SK-N-SH (cell line): ENCODE measurements around the gene MUC2. TPM values are rescaled to one million over a fixed set of nuclear protein-coding genes. Genes with fewer than 3 reads are reported as not detected.

Experiments used
- CTCF ChIA-PET: fragments of 300-600, 350-600 bp; formaldehyde crosslinking; extraction: SDS; loops from one replicate; lab custom pipeline; 2021; lab: Yijun Ruan, JAX
- POLR2A ChIA-PET: fragments of 350-600 bp; sonication (Branson Sonifier 250); formaldehyde crosslinking; extraction: SDS; loops from one replicate; lab custom pipeline; 2020; ENCODE audit warnings: antibody characterized with exemption, inconsistent platforms; lab: Yijun Ruan, JAX
- DNase-seq: peaks from one replicate; pipeline ENCODE4 v3.0.0; 2012
- H2AFZ ChIP-seq: fragments of 200-600 bp; sonication (generic); 2 replicates; pipeline ENCODE4 v1.8.1; 2016; ENCODE audit warnings: antibody characterized with exemption, mild to moderate bottlenecking, low read depth
- H3F3A ChIP-seq: fragments of 200-600 bp; sonication (generic); replicated peaks from 2 replicates; pipeline ENCODE3; 2016; ENCODE audit warnings: antibody characterized with exemption, mild to moderate bottlenecking; ENCODE audit not compliant: insufficient read depth
- H3K27ac ChIP-seq, 2 experiments: fragments of 200-500 bp in 1 of 2; fragments of 200-600 bp in 1 of 2; sonication (Bioruptor generic) in 1 of 2; sonication (generic), shearing (Covaris generic) in 1 of 2; 2 replicates each; pipeline versions ENCODE4 v1.5.1 to v1.6.1; 2014 to 2016; ENCODE audit warnings: low read depth in 2 of 2, inconsistent platforms in 1 of 2, low read length in 1 of 2, mild to moderate bottlenecking in 1 of 2, mixed read lengths in 1 of 2
- H3K27me3 ChIP-seq: fragments of 200-600 bp; sonication (generic), shearing (Covaris generic); 2 replicates; pipeline ENCODE4 v1.6.1; 2016; ENCODE audit warnings: mixed run types; ENCODE audit not compliant: insufficient read depth
- H3K36me3 ChIP-seq, 2 experiments: fragments of 200-500 bp in 1 of 2; fragments of 200-600 bp in 1 of 2; sonication (Bioruptor generic) in 1 of 2; sonication (generic) in 1 of 2; replicated peaks in 1 of 2; 2 replicates each; pipeline versions ENCODE3 to v1.5.1; 2014 to 2016; ENCODE audit warnings: low read length in 1 of 2, mild to moderate bottlenecking in 1 of 2; ENCODE audit not compliant: insufficient read depth in 2 of 2, control insufficient read depth in 1 of 2
- H3K4me1 ChIP-seq, 2 experiments: fragments of 200-500 bp in 1 of 2; fragments of 200-600 bp in 1 of 2; sonication (Bioruptor generic) in 1 of 2; sonication (generic), shearing (Covaris generic) in 1 of 2; 2 replicates each; pipeline versions ENCODE4 v1.5.1 to v1.6.1; 2014 to 2016; ENCODE audit warnings: low read depth in 1 of 2, low read length in 1 of 2, mixed run types in 1 of 2; ENCODE audit not compliant: insufficient read depth in 2 of 2, control insufficient read depth in 1 of 2
- H3K4me2 ChIP-seq: fragments of 200-600 bp; sonication (generic), shearing (Covaris generic); 2 replicates; pipeline ENCODE4 v1.6.1; 2017; ENCODE audit warnings: mixed run types
- H3K4me3 ChIP-seq, 2 experiments: fragments of 200-500 bp in 1 of 2; fragments of 200-600 bp in 1 of 2; sonication (Bioruptor generic) in 1 of 2; sonication (generic), shearing (Covaris generic) in 1 of 2; 2 replicates each; pipeline versions ENCODE4 v1.5.1 to v1.8.1; 2014 to 2016; ENCODE audit warnings: low read depth in 2 of 2, inconsistent platforms in 1 of 2, low read length in 1 of 2, mild to moderate bottlenecking in 1 of 2, mixed read lengths in 1 of 2, moderate library complexity in 1 of 2
- H3K79me2 ChIP-seq: fragments of 200-600 bp; sonication (generic); 2 replicates; pipeline ENCODE4 v1.8.1; 2017; ENCODE audit warnings: mild to moderate bottlenecking; ENCODE audit not compliant: insufficient read depth
- H3K9ac ChIP-seq: fragments of 200-600 bp; sonication (generic); 2 replicates; pipeline ENCODE4 v1.6.1; 2017; ENCODE audit warnings: mixed run types
- H3K9me2 ChIP-seq: fragments of 200-600 bp; sonication (generic); 2 replicates; pipeline ENCODE4 v1.6.1; 2017; ENCODE audit warnings: mixed run types
- H3K9me3 ChIP-seq: fragments of 200-600 bp; sonication (generic); 2 replicates; pipeline ENCODE4 v1.6.1; 2017; ENCODE audit warnings: mixed run types, mild to moderate bottlenecking, moderate library complexity
- H4K20me1 ChIP-seq: fragments of 200-600 bp; sonication (generic); 2 replicates; pipeline ENCODE4 v1.6.1; 2017; ENCODE audit warnings: mild to moderate bottlenecking, mixed run types; ENCODE audit not compliant: insufficient read depth
- CHD2 ChIP-seq: fragments of 150-350 bp; IDR thresholded peaks from 2 replicates; pipeline ENCODE4 v1.6.1; 2018; ENCODE audit warnings: low read length; ENCODE audit not compliant: partially characterized antibody
- ELF1 ChIP-seq: IDR thresholded peaks from 2 replicates; pipeline ENCODE4 v1.4.0; 2012
- EP300 ChIP-seq, 2 experiments: IDR thresholded peaks; 2 replicates each; pipeline versions ENCODE4 v1.4.0 to v1.6.1; 2012; ENCODE audit warnings: borderline replicate concordance in 1 of 2, low read depth in 1 of 2, low read length in 1 of 2
- GATA2 ChIP-seq: sonication (generic); formaldehyde crosslinking; IDR thresholded peaks from 2 replicates; pipeline ENCODE4 v1.5.0; 2020; ENCODE audit warnings: mild to moderate bottlenecking, missing genetic modification reagents
- IRF3 ChIP-seq: fragments of 150-350 bp; IDR thresholded peaks from 2 replicates; pipeline ENCODE4 v1.6.1; 2016; ENCODE audit warnings: mild to moderate bottlenecking, low read depth, low read length
- JUND ChIP-seq: IDR thresholded peaks from 2 replicates; pipeline ENCODE4 v1.4.0; 2012
- MAX ChIP-seq: IDR thresholded peaks from 2 replicates; pipeline ENCODE4 v1.4.0; 2012; ENCODE audit warnings: low read depth
- MEF2A ChIP-seq: IDR thresholded peaks from 2 replicates; pipeline ENCODE4 v1.4.0; 2012; ENCODE audit warnings: low read depth, borderline replicate concordance
- MXI1 ChIP-seq: IDR thresholded peaks from 2 replicates; pipeline ENCODE4 v1.6.1; 2012; ENCODE audit warnings: mild to moderate bottlenecking, low read depth, low read length, improper control_type of control experiment
- NFIC ChIP-seq: IDR thresholded peaks from 2 replicates; pipeline ENCODE4 v1.4.0; 2012; ENCODE audit warnings: borderline replicate concordance
- NRF1 ChIP-seq: IDR thresholded peaks from 2 replicates; pipeline ENCODE4 v1.6.1; 2012; ENCODE audit warnings: low read depth, mild to moderate bottlenecking, low read length
- POLR2AphosphoS5 ChIP-seq: IDR thresholded peaks from 2 replicates; pipeline ENCODE4 v1.6.1; 2012; ENCODE audit warnings: low read depth, low read length
- RAD21 ChIP-seq: IDR thresholded peaks from 2 replicates; pipeline ENCODE4 v1.6.1; 2012; ENCODE audit warnings: mild to moderate bottlenecking, low read length
- RCOR1 ChIP-seq: fragments of 150-350 bp; IDR thresholded peaks from 2 replicates; pipeline ENCODE4 v1.6.1; 2017; ENCODE audit warnings: antibody characterized with exemption, low read length
- REST ChIP-seq: IDR thresholded peaks from 2 replicates; pipeline ENCODE4 v1.6.1; 2012; ENCODE audit warnings: mild to moderate bottlenecking, low read depth, low read length, moderate library complexity
- RFX5 ChIP-seq: IDR thresholded peaks from 2 replicates; pipeline ENCODE4 v1.6.1; 2012; ENCODE audit warnings: mild to moderate bottlenecking, improper control_type of control experiment, low read length
- RXRA ChIP-seq: IDR thresholded peaks from 2 replicates; pipeline ENCODE4 v1.4.0; 2012; ENCODE audit warnings: low read depth, mild to moderate bottlenecking, borderline replicate concordance
- SMC3 ChIP-seq: IDR thresholded peaks from 2 replicates; pipeline ENCODE4 v1.6.1; 2012; ENCODE audit warnings: low read depth, low read length, improper control_type of control experiment
- TAF1 ChIP-seq: IDR thresholded peaks from 2 replicates; pipeline ENCODE4 v1.6.1; 2012; ENCODE audit warnings: low read depth, mild to moderate bottlenecking, low read length, moderate library complexity, borderline replicate concordance
- TCF12 ChIP-seq: IDR thresholded peaks from 2 replicates; pipeline ENCODE4 v1.4.0; 2012
- YY1 ChIP-seq: IDR thresholded peaks from 2 replicates; pipeline ENCODE4 v1.4.0; 2012; ENCODE audit warnings: low read depth, mild to moderate bottlenecking
- whole genome bisulfite sequencing: methylation state at CpG from one replicate; pipeline ENCODE4 v1.1.6; 2017; ENCODE audit warnings: low lambda C conversion rate; 5-methylcytosine and 5-hydroxymethylcytosine counted together
- polyA plus RNA-seq, 3 experiments: library from polyadenylated mRNA; depleted of rRNA; stranded (reverse); fragments of >200 nt; gene quantifications; 2 replicates each; pipeline ENCODE4 v1.2.3, GENCODE V29; 2012

The MUC2 gene
- polyA plus RNA-seq, 1 of the 3 experiments (the other 2 are of a cell fraction) = not detected

GRCh38 chr11:1102996-1103395, 28.3 kb downstream of the MUC2 start:
- Histone ChIP-seq H3K36me3 (no peaks in the 10 kb centered on the region), H3F3A (no peaks in the 10 kb centered on the region), H4K20me1 (no peaks in the 10 kb centered on the region), H3K9me3 (no peaks in the 10 kb centered on the region), H3K9me2 (no peaks in the 10 kb centered on the region), H3K27ac (no peak overlapping the region), H3K79me2 (no peaks in the 10 kb centered on the region), H3K9ac (no peak overlapping the region), H2AFZ (no peak overlapping the region), H3K4me1 (no peaks in the 10 kb centered on the region), H3K4me3 (no peak overlapping the region), H3K27me3 (no peaks in the 10 kb centered on the region), H3K4me2 (no peak overlapping the region)
- WGBS = 60% methylated on average over 10 of the region's 12 CpGs
- POLR2A ChIA-PET = no interaction called here
- TF ChIP-seq JUND = no peak
- TF ChIP-seq CHD2 = no peak
- TF ChIP-seq RFX5 = no peak
- TF ChIP-seq RXRA = no peak
- no peak for TF ChIP-seq RCOR1
- no peak for TF ChIP-seq ELF1
- no peak for TF ChIP-seq TAF1
- TF ChIP-seq RAD21 = no peak
- TF ChIP-seq YY1 = no peak
- TF ChIP-seq REST = no peak
- TF ChIP-seq GATA2 (CRISPR knock-in tag) = no peak
- no peak for TF ChIP-seq SMC3
- CTCF ChIA-PET = no interaction called here
- no peak for DNase-seq

- Histone ChIP-seq H3K4me2 (no peak overlapping the region), H3K79me2 (no peaks in the 10 kb centered on the region), H3K9me2 (no peaks in the 10 kb centered on the region), H3F3A (no peaks in the 10 kb centered on the region), H3K4me3 (no peak overlapping the region), H2AFZ (no peak overlapping the region), H4K20me1 (no peaks in the 10 kb centered on the region), H3K27ac (no peak overlapping the region), H3K27me3 (no peaks in the 10 kb centered on the region), H3K9ac (no peak overlapping the region), H3K36me3 (no peaks in the 10 kb centered on the region), H3K4me1 (no peaks in the 10 kb centered on the region), H3K9me3 (no peaks in the 10 kb centered on the region)
- POLR2A ChIA-PET = no interaction called here
- DNase-seq = no peak
- CTCF ChIA-PET = interaction anchor here (0.7 to 1.3 kb wide), 3 partner anchors 28 to 412 kb away, joined by 3 read pairs; no protein-coding TSS in a partner anchor
- 46% methylated on average over 21 of the region's 44 CpGs for whole genome bisulfite sequencing
- no peak for TF ChIP-seq TAF1
- TF ChIP-seq IRF3 = no peak
- TF ChIP-seq CHD2 = no peak
- TF ChIP-seq TCF12 = no peak
- TF ChIP-seq NFIC = no peak
- no peak for TF ChIP-seq RAD21
- TF ChIP-seq MXI1 = no peak
- no peak for TF ChIP-seq MEF2A
- no peak for TF ChIP-seq GATA2 (CRISPR knock-in tag)
- no peak for TF ChIP-seq EP300 (IDR thresholded peaks at IDR 0.05; ENCODE audit: borderline replicate concordance in 1 of 2, low read depth in 1 of 2, low read length in 1 of 2)
- no peak for TF ChIP-seq YY1
- TF ChIP-seq MAX = no peak
- no peak for TF ChIP-seq RFX5
- no peak for TF ChIP-seq POLR2AphosphoS5
- no peak for TF ChIP-seq NRF1
- no peak for TF ChIP-seq ELF1
Observed at GRCh38 chr11:1103401-1104360, 29.0 kb downstream of the MUC2 start.
